Measurements from ENCODE around the gene B3GNT5. TPM values are rescaled to one million over a fixed set of nuclear protein-coding genes. Genes with fewer than 3 reads are reported as not detected.

The B3GNT5 gene
- total and polyA plus RNA-seq, 2 donors (not counting 3 experiments of a cell fraction or from before 2014, with no cell fraction given) = 4.1 to 25.6 TPM

- BruUV-seq (replicated peaks) = no TSS peak
- dilution Hi-C loops (cut with MboI; ENCODE audit: extremely low pct_ligation_motif_present, low sequenced_read_pairs) (no loop called here), intact Hi-C loops (cut with micrococcal nuclease) (no loop called here)
- Histone ChIP-seq H3K27ac (ENCODE audit: insufficient read depth, low read depth, low read length) (no peak overlapping the region), H3K79me2 (ENCODE audit: control insufficient read depth, insufficient read depth, low read length) (no peaks in the 10 kb centered on the region), H3K4me3 (replicated peaks in 1 of 3; ENCODE audit: insufficient read depth in 1 of 3, low read depth in 1 of 3, low read length in 3 of 3) (no peak overlapping the region), H3K4me1 (ENCODE audit: control insufficient read depth, extremely low read depth, insufficient read depth, low read length) (peaks cover 2% of the 10 kb centered on the region), H3K9me1 (replicated peaks; ENCODE audit: control insufficient read depth, extremely low read depth, insufficient read depth, low read length) (no peaks in the 10 kb centered on the region), H4K20me1 (replicated peaks; ENCODE audit: control insufficient read depth, extremely low read depth, insufficient read depth, low read length) (no peaks in the 10 kb centered on the region), H2AFZ (ENCODE audit: low read depth, low read length) (no peak overlapping the region), H3K4me2 (ENCODE audit: insufficient read depth, low read length) (no peak overlapping the region), H3K9me3 (replicated peaks; ENCODE audit: control insufficient read depth, insufficient read depth, low read length) (no peaks in the 10 kb centered on the region), H3K9ac (replicated peaks; ENCODE audit: extremely low read depth, insufficient read depth, low read length) (no peak overlapping the region), H3K27me3 (ENCODE audit: control insufficient read depth in 2 of 2, insufficient read depth in 2 of 2, low read length in 2 of 2) (no peaks in the 10 kb centered on the region), H3K36me3 (ENCODE audit: control insufficient read depth in 2 of 2, extremely low read depth in 1 of 2, insufficient read depth in 2 of 2, low read length in 2 of 2) (no peaks in the 10 kb centered on the region)
- ChIA-PET POLR2A (no interaction called here), CTCF (interaction anchor here (1.4 kb wide), 1 partner anchor 11 kb away, joined by 3 read pairs; no protein-coding TSS in a partner anchor)
- TF ChIP-seq CTCF (IDR thresholded peaks at IDR 0.05; ENCODE audit: extremely low read depth in 1 of 2, insufficient read depth in 1 of 2, low read depth in 1 of 2, low read length in 2 of 2) = no peak
- FAIRE-seq = peak; percentile 12
- DNase-seq (ENCODE audit: low read depth, low spot score) = no peak
Observed at GRCh38 chr3:183318877-183319276, 65.8 kb downstream of the B3GNT5 start.

- Histone ChIP-seq H4K20me1 (replicated peaks; ENCODE audit: control insufficient read depth, extremely low read depth, insufficient read depth, low read length) (no peaks in the 10 kb centered on the region), H3K27ac (ENCODE audit: insufficient read depth, low read depth, low read length) (no peak overlapping the region), H3K4me3 (replicated peaks in 1 of 3; ENCODE audit: insufficient read depth in 1 of 3, low read depth in 1 of 3, low read length in 3 of 3) (no peak overlapping the region), H3K36me3 (ENCODE audit: control insufficient read depth in 2 of 2, extremely low read depth in 1 of 2, insufficient read depth in 2 of 2, low read length in 2 of 2) (no peaks in the 10 kb centered on the region), H3K9ac (replicated peaks; ENCODE audit: extremely low read depth, insufficient read depth, low read length) (no peak overlapping the region), H3K27me3 (ENCODE audit: control insufficient read depth in 2 of 2, insufficient read depth in 2 of 2, low read length in 2 of 2) (no peaks in the 10 kb centered on the region), H3K4me2 (ENCODE audit: insufficient read depth, low read length) (no peak overlapping the region), H3K9me3 (replicated peaks; ENCODE audit: control insufficient read depth, insufficient read depth, low read length) (no peaks in the 10 kb centered on the region), H3K79me2 (ENCODE audit: control insufficient read depth, insufficient read depth, low read length) (no peaks in the 10 kb centered on the region), H3K9me1 (replicated peaks; ENCODE audit: control insufficient read depth, extremely low read depth, insufficient read depth, low read length) (no peaks in the 10 kb centered on the region), H3K4me1 (ENCODE audit: control insufficient read depth, extremely low read depth, insufficient read depth, low read length) (peaks cover 5% of the 10 kb centered on the region), H2AFZ (ENCODE audit: low read depth, low read length) (no peak overlapping the region)
- no peak for DNase-seq (ENCODE audit: low read depth, low spot score)
- intact Hi-C loops (cut with micrococcal nuclease) = no loop called here
- dilution Hi-C loops (cut with MboI; ENCODE audit: extremely low pct_ligation_motif_present, low sequenced_read_pairs) = no loop called here
- CTCF ChIA-PET = interaction anchor here (1.1 to 1.4 kb wide), 2 partner anchors 12 to 135 kb away, joined by 3 to 4 read pairs; no protein-coding TSS in a partner anchor
- no TSS peak for BruUV-seq (replicated peaks)
- no peak for TF ChIP-seq POLR2AphosphoS5 (IDR thresholded peaks at IDR 0.05; ENCODE audit: insufficient read depth, low read depth, low read length)
- TF ChIP-seq EZH2 (IDR thresholded peaks at IDR 0.05; ENCODE audit: borderline replicate concordance, low read depth, low read length, severe bottlenecking) = no peak
- no peak for TF ChIP-seq GATA2 (IDR thresholded peaks at IDR 0.05; ENCODE audit: insufficient read depth, insufficient read length, low read depth, low read length)
- no peak for TF ChIP-seq MYC (IDR thresholded peaks at IDR 0.05; ENCODE audit: low read depth, low read length)
- no peak for TF ChIP-seq MAX (IDR thresholded peaks at IDR 0.05; ENCODE audit: insufficient read depth, insufficient read length)
- TF ChIP-seq JUN (IDR thresholded peaks at IDR 0.05; ENCODE audit: borderline replicate concordance, insufficient read depth, insufficient read length, low read depth) = no peak
- POLR2A ChIA-PET = no interaction called here
- FAIRE-seq = no peak
Observed at GRCh38 chr3:183319371-183319770, 66.3 kb downstream of the B3GNT5 start.
